Endothelial cell of umbilical vein (primary cell): ENCODE measurements around the gene PRR3. TPM values are rescaled to one million over a fixed set of nuclear protein-coding genes. Genes with fewer than 3 reads are reported as not detected.
"Not testable (repeated sequence)": the region's sequence is repeated elsewhere in the genome, so short reads cannot be mapped to it uniquely, and the experiment has no call there.

Source experiments
- BruUV-seq: library from RNA; stranded (reverse); fragments of 400-500 nt; replicated peaks from 2 replicates; lab custom pipeline; 2021; lab: Mats Ljungman, UMichigan
- CTCF ChIA-PET: fragments of 300-600, 350-600 bp; sonication (Branson Sonifier 250); formaldehyde crosslinking; loops from one replicate; lab custom pipeline; 2021; ENCODE audit warnings: antibody characterized with exemption, inconsistent platforms; lab: Charles Lee
- POLR2A ChIA-PET: fragments of 300-600, 350-600 bp; sonication (Branson Sonifier 250); formaldehyde crosslinking; loops from one replicate; lab custom pipeline; 2021; ENCODE audit warnings: antibody characterized with exemption, inconsistent platforms; lab: Charles Lee
- DNase-seq: peaks from one replicate; pipeline ENCODE4 v3.0.0-alpha.2; 2011; ENCODE audit warnings: low read depth, low spot score
- FAIRE-seq: peaks from 2 replicates; lab custom pipeline; 2011; peaks lifted over from hg19 to GRCh38; lab: Jason Lieb, UNC
- H2AFZ ChIP-seq: 2 replicates; pipeline ENCODE4 v1.6.0; 2012; ENCODE audit warnings: low read depth, low read length, control low read depth, inconsistent platforms
- H3K27ac ChIP-seq: 2 replicates; pipeline ENCODE4 v1.5.1; 2011; ENCODE audit warnings: low read depth, mild to moderate bottlenecking, control low read depth, low read length, moderate library complexity; ENCODE audit not compliant: insufficient read depth
- H3K27me3 ChIP-seq, 2 experiments: 2 replicates each; pipeline versions ENCODE4 v1.6.0 to v1.6.1; 2011; ENCODE audit warnings: low read length in 2 of 2, mixed read lengths in 1 of 2; ENCODE audit not compliant: control insufficient read depth in 2 of 2, insufficient read depth in 2 of 2
- H3K36me3 ChIP-seq, 2 experiments: 2 replicates in 1 of 2; 3 replicates in 1 of 2; pipeline ENCODE4 v1.5.1; 2011; ENCODE audit warnings: low read length in 2 of 2, mild to moderate bottlenecking in 1 of 2, moderate library complexity in 1 of 2; ENCODE audit not compliant: control insufficient read depth in 2 of 2, insufficient read depth in 2 of 2; ENCODE audit errors: extremely low read depth in 1 of 2
- H3K4me1 ChIP-seq: 3 replicates; pipeline ENCODE4 v1.5.1; 2011; ENCODE audit warnings: mild to moderate bottlenecking, low read length; ENCODE audit not compliant: control insufficient read depth, insufficient read depth; ENCODE audit errors: extremely low read depth
- H3K4me2 ChIP-seq: 2 replicates; pipeline ENCODE4 v1.6.1; 2011; ENCODE audit warnings: low read length, control low read depth, mixed read lengths; ENCODE audit not compliant: insufficient read depth
- H3K4me3 ChIP-seq, 3 experiments: fragments of 200-600 bp in 1 of 3; sonication (generic), shearing (Covaris generic) in 1 of 3; replicated peaks in 1 of 3; 2 replicates each; pipeline ENCODE4 v1.5.1; 2011 to 2016; ENCODE audit warnings: control low read depth in 3 of 3, low read length in 3 of 3, mild to moderate bottlenecking in 2 of 3, inconsistent platforms in 1 of 3, low read depth in 1 of 3, moderate library complexity in 1 of 3; ENCODE audit not compliant: insufficient read depth in 1 of 3
- H3K79me2 ChIP-seq: 2 replicates; pipeline ENCODE4 v1.6.0; 2012; ENCODE audit warnings: low read length, inconsistent platforms; ENCODE audit not compliant: control insufficient read depth, insufficient read depth
- H3K9ac ChIP-seq: replicated peaks from 2 replicates; pipeline ENCODE3; 2011; ENCODE audit warnings: low read length, control low read depth; ENCODE audit not compliant: insufficient read depth; ENCODE audit errors: extremely low read depth
- H3K9me1 ChIP-seq: replicated peaks from 3 replicates; pipeline ENCODE4 v1.6.0; 2011; ENCODE audit warnings: mild to moderate bottlenecking, low read length; ENCODE audit not compliant: control insufficient read depth, insufficient read depth; ENCODE audit errors: extremely low read depth
- H3K9me3 ChIP-seq: replicated peaks from 2 replicates; pipeline ENCODE4 v1.5.1; 2012; ENCODE audit warnings: low read length, inconsistent platforms; ENCODE audit not compliant: control insufficient read depth, insufficient read depth
- H4K20me1 ChIP-seq: replicated peaks from 2 replicates; pipeline ENCODE3; 2011; ENCODE audit warnings: mild to moderate bottlenecking, low read length; ENCODE audit not compliant: control insufficient read depth, insufficient read depth; ENCODE audit errors: extremely low read depth
- dilution Hi-C: fragments of 300-500 bp; cut with MboI; formaldehyde crosslinking; loops from one replicate; pipeline ENCODE4 v1.15.0; 2019; ENCODE audit warnings: low sequenced_read_pairs; ENCODE audit not compliant: extremely low pct_ligation_motif_present
- intact Hi-C: fragments of 100-400 bp; cut with micrococcal nuclease; formaldehyde crosslinking; loops from one replicate; pipeline ENCODE4 v1.10.0; 2022
- polyA plus RNA-seq, 4 experiments: library from polyadenylated mRNA; depleted of rRNA in 3 of 4; stranded (reverse) in 3 of 4; unstranded in 1 of 4; fragments of >200 nt; gene quantifications; 2 replicates each; pipeline versions ENCODE4 v1.2.1 to v1.2.3, GENCODE V29; 2011 to 2012; ENCODE audit warnings: missing spikeins in 1 of 4
- total RNA-seq: library from RNA; stranded (reverse); gene quantifications from 2 replicates; pipeline ENCODE4 v1.2.3, GENCODE V29; 2021

PRR3 gene
- total and polyA plus RNA-seq, 2 donors (not counting 3 experiments of a cell fraction or from before 2014, with no cell fraction given): 10.6 to 22.3 TPM

- H3K27me3 ChIP-seq, DNase-seq, H3K9ac ChIP-seq, intact Hi-C loops, H3K4me3 ChIP-seq, H4K20me1 ChIP-seq, H3K36me3 ChIP-seq, H3K9me1 ChIP-seq, BruUV-seq, H2AFZ ChIP-seq, H3K4me2 ChIP-seq, dilution Hi-C loops, H3K79me2 ChIP-seq, FAIRE-seq, H3K4me1 ChIP-seq, H3K27ac ChIP-seq, H3K9me3 ChIP-seq: not testable (repeated sequence)
- CTCF ChIA-PET: interaction anchor here (0.8 to 1.6 kb wide), 4 partner anchors 14 to 27 kb away, joined by 3 to 5 read pairs (median 4); no protein-coding TSS in a partner anchor
- POLR2A ChIA-PET: interaction anchor here (1.7 kb wide), 1 partner anchor 21 kb away, joined by 10 read pairs; no protein-coding TSS in a partner anchor
Observed at GRCh38 chr6:30517767-30518504, 39.2 kb upstream of the PRR3 start.

- dilution Hi-C loops, BruUV-seq, H3K27me3 ChIP-seq, H3K36me3 ChIP-seq, H3K9me3 ChIP-seq, DNase-seq, intact Hi-C loops, H3K27ac ChIP-seq, H3K4me1 ChIP-seq, H3K4me3 ChIP-seq, H3K4me2 ChIP-seq, POLR2A ChIA-PET, H3K9ac ChIP-seq, H3K9me1 ChIP-seq, H4K20me1 ChIP-seq, H2AFZ ChIP-seq, FAIRE-seq, H3K79me2 ChIP-seq: not testable (repeated sequence)
- CTCF ChIA-PET: interaction anchor here (0.7 to 1.6 kb wide), 5 partner anchors 14 to 26 kb away, joined by 3 to 5 read pairs (median 4); no protein-coding TSS in a partner anchor
Observed at GRCh38 chr6:30518505-30519145, 38.5 kb upstream of the PRR3 start.
